GM21723 (cell line): Measurements from ENCODE around the gene SIK3.

Experiments used
- ATAC-seq: cut with Tn5 transposase; IDR thresholded peaks from one replicate; pipeline ENCODE4 v1.9.1; 2021; ENCODE audit warnings: mild to moderate bottlenecking, moderate library complexity; ENCODE audit not compliant: unreplicated experiment

The SIK3 gene

DNA sequence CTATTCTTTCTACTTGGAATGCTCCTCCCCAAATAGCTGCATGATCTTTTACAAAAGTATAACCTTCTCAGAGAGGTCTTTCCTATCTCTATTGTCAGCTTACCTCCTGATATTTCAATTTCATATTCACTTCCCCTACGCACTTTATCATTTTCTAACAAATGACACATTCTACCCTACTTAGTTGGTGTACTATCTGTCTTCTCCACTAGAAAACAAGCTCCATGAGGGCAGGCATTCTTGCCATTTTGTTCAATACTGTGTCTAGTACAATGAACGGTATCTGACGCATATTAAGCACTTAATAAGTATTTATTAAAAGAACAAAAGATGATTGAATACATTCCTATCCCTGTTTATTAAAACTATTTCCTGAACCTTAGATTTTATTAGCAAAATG is 164.3 kb downstream of the SIK3 start:
- ATAC-seq, result no peak

GRCh38 chr11:116932181-116932580 is 166.0 kb downstream of the SIK3 start:
- ATAC-seq, result no peak

DNA sequence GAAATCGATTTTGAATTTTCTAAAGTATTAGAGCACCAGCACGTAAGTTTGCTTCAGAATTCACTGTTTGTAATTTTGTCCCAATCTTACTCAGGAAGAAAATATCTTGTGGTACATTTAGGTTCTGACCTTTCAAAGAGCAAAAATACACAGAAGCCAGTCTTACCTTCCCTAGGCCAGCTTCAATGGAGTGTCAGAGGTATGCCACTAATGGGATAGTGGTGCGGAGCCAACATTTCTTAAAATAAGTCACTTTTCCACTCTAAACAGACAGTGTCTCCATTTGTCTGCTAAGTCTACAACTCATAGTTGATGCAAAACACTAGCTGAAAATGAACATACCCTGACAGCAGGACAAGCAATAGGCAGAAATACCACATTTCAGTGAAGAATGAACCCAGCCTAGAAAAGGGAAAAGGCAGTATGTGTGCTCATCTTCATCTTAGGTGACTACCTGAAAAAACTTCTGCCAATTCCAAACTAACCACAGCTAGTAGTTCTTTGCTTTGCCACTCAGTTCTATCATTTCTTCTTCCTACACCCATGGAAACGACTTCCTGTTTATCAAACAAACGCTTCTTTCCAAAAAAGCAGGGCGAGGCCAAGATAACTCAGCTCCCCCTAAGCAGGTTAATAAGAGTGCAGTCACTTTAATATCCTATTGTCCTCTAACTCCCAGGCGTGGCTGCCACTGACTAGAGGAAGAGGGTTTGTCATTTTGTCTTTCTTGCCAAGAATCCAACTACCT is 166.8 kb downstream of the SIK3 start:
- ATAC-seq, result no peak

- ATAC-seq, result no peak
Measured at GRCh38 chr11:116930586-116930985, 167.6 kb downstream of the SIK3 start.

- no peak for ATAC-seq
Measured at GRCh38 chr11:116930177-116930576, 168.1 kb downstream of the SIK3 start.

DNA sequence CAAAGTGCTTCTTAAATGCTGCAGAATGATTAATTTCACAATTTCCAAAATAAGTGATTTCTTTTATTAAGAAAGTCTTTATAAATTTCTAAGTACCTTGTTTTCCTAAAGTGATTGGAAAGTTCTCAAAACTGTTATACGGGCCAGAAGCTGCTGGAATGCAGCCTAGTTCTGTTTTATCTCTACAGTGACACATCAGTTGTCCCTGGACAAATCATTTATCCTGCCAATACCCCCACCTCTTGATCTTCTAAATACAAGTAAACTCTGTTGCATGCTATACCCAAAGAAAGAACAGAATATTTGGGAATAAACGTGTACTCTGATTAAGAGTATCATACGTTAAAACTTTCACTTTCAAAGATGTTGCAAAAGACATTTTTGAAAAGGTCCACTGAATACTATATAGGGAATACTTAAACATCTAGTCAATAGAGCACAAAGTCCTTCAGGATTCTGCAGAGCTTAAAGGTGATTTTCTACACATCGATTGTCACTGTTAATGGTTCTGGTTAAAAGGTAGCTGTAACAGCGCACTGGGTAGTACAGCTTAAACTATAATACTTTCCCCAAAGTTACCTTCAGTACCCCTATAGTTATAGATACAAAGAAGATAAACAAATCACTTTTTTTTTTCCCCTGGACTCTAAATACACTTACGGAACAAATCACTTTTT is 168.7 kb downstream of the SIK3 start:
- ATAC-seq, result no peak

DNA sequence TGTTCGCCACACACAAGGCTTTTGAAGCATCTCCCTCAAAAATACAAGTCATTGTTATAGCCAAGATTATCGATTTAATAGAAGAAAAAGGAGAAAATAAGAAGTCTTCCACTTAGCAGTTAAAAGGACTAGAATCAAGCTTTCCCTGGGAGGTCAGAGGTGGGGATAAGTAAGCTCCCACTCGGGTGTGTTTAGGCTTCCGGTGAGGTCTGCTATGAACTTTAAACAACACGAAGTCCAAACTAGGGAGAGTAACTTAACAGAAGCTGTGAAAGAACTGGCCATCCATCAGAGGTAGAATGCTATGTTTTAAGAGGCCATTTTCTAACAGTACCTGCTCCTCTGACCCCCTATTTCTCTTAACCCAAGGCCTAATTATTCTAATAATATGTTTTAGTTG is 169.4 kb downstream of the SIK3 start:
- ATAC-seq, result no peak

DNA sequence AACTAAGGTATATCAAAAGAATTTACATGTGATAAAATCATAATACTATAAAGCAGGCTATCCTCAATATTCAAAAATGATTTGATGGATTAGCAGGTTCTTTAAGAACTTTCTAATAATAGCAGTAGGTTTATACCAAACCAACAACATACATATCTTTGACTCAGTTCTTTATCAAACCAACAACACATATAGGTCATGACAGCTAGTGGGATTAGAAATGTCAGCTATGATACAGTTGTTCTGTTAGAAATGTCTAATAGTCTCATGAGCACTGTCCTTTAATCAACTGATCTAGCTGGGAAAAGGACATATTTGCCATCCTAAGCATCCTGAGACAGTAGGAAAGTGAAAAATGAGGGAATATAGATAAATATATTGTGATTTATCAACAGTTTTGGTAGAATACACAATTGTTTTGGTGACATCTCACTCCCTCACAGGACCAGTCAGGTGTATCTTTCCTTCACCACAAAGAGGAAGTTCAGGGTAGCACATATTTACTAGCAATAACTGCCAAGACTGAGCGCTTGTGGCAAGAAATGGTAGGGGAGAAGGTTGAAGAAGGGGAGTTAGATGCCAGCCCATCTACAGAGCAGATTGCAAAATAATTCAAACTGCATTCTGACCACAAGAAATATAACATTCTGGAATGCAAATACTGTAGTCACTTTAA is 170.0 kb downstream of the SIK3 start:
- ATAC-seq, result peak; percentile 78

- no peak for ATAC-seq
Measured at GRCh38 chr11:116927163-116927974, 170.9 kb downstream of the SIK3 start.

- ATAC-seq, result no peak
Measured at GRCh38 chr11:116925050-116925449, 173.2 kb downstream of the SIK3 start.

DNA sequence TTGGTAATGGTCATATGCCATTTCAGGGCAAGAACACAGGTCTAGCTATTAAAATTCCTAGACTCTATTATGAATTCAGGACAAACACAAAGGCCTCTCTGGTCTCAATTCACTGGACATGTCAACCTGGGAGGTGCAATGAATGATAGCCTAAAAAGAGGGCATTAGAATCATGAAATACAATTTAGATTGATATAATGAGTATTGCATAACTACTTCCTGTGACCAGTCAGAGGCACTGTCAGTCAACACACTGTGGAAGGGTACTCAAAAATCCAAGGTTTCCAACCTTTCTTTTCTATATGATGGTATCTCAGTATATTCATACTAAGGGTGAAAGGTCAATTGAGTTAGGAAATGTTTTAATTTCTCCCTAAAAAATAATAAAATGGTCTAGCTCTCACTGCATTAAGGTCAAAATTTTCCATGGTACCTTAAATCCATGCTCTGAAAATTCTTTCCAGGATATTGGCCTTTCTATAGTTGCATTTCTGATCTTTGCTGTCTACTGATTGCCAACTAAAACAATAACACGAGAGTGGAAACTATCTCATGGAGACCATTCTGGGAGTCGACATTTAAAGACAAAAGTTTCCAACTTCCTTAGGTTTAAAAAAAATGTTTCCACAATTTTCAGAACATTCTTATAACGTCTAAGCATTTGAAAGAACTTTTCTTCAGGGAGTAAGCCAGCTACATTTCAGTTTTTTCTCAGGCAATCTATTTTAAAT is 179.1 kb downstream of the SIK3 start:
- ATAC-seq, result no peak

GRCh38 chr11:116917632-116918031 is 180.6 kb downstream of the SIK3 start:
- ATAC-seq, result no peak

GRCh38 chr11:116916886-116917285 is 181.3 kb downstream of the SIK3 start:
- ATAC-seq, result no peak

DNA sequence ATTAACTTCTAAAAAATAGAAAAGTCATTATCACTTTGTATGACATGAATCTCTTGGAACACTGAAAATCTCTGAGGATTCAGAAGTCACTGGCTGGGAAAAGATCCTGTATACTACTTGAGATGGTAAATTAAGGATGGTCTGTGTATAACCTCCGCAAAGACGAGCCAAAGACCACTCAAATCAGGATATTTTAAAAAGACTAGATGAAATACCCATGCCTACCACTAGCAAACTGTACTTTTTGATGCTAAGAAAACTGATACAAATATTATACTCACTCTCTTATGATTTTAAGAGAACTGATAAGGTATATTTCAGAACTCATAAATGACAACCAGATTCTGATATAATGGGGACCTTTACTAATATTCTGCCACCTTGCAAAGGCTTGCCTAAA is 182.2 kb downstream of the SIK3 start:
- ATAC-seq, result no peak

GRCh38 chr11:116913000-116913399 is 185.2 kb downstream of the SIK3 start:
- no peak for ATAC-seq

DNA sequence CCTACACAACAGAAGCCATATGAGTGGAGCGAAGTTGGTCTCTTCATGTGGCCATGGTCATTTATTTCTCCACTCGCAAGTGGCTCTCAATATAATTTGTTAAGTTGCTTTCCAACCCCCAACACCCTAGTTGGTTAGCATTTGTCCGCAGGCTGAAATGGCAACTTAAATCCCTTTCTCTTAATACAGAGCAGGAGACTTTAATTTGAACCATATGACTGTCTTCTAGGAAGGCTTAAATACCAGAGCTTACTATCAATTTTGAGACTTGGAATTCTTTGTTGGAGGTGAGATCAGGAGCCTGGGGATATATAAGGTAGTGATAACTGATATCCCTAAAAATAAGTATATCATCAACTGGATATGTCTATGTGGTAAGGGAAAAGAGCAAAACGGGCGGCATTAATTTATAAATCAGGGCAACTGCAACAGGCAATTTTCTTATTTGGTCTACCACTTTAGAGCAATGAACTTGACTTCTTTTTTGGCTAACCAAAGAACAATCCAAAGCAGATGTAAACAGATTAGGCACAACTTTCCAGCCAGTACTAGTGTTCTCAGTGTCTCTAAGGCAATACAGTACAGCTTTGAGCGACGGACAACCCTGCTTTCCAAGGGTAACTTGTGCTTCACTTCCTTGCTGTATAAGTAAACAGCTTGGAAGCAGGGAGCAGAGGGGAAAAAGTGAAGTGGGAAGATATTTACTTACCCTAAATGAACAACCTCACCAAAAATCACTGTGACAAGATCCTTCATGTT is 186.1 kb downstream of the SIK3 start:
- ATAC-seq, result no peak

GRCh38 chr11:116910847-116911246 is 187.4 kb downstream of the SIK3 start:
- no peak for ATAC-seq

- no peak for ATAC-seq
Measured at GRCh38 chr11:116910378-116910777, 187.8 kb downstream of the SIK3 start.

- no peak for ATAC-seq
Measured at GRCh38 chr11:116909245-116909644, 189.0 kb downstream of the SIK3 start.

- no peak for ATAC-seq
Measured at GRCh38 chr11:116906479-116906878, 191.7 kb downstream of the SIK3 start.
